ENCODE results near the gene CISTR.

DNA sequence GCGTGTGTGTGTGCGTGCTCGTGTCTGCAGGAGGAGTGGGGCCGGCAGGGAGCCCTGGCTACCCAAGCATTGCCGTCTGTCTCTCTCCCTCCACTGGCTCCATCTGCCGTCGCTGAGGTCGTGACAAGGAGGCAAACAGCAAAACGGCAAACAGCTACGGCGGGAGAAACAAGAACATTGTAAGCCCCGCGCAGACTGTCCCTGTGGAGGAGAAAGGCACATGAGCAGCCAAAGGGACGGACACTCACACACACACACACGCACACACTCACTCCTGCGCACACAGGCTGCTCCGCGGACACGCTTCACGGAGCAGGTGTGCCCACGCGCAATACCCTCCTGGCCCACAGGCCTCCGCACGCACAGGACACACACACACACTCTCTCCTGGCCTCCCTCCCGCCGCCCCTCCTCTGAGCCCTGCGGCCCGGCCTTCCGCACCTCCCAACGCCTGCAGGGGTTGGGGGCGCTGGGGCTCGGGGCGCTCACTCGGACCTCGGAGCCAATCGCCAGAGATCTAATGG is 905 bp downstream of the CISTR start:
- peak; percentile 48 for TF ChIP-seq EZH2 (IDR thresholded peaks at IDR 0.05; ENCODE audit: borderline replicate concordance, low read length)
- TF ChIP-seq, protein P1, sequence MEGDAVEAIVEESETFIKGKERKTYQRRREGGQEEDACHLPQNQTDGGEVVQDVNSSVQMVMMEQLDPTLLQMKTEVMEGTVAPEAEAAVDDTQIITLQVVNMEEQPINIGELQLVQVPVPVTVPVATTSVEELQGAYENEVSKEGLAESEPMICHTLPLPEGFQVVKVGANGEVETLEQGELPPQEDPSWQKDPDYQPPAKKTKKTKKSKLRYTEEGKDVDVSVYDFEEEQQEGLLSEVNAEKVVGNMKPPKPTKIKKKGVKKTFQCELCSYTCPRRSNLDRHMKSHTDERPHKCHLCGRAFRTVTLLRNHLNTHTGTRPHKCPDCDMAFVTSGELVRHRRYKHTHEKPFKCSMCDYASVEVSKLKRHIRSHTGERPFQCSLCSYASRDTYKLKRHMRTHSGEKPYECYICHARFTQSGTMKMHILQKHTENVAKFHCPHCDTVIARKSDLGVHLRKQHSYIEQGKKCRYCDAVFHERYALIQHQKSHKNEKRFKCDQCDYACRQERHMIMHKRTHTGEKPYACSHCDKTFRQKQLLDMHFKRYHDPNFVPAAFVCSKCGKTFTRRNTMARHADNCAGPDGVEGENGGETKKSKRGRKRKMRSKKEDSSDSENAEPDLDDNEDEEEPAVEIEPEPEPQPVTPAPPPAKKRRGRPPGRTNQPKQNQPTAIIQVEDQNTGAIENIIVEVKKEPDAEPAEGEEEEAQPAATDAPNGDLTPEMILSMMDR (conservative IDR thresholded peaks at IDR 0.05 in 1 of 2, IDR thresholded peaks at IDR 0.05 in 1 of 2; ENCODE audit: extremely low read depth in 1 of 2, insufficient read depth in 1 of 2, low read depth in 1 of 2, low read length in 2 of 2), result no peak

All from mammary epithelial cell (primary cell).